Lower lobe of right lung (tissue), 2 donors: ENCODE data around the gene DEAF1. TPM values are rescaled to one million over a fixed set of nuclear protein-coding genes. Genes with fewer than 3 reads are reported as not detected.

Experiments
- ATAC-seq, 2 donors: fragments of 200-7000 bp; cut with Tn5 transposase; one replicate each; pipeline ENCODE4 v1.9.1; 2020 to 2022; ENCODE audit warnings: mild to moderate bottlenecking in 2 of 2, moderate library complexity in 2 of 2
- DNase-seq: peaks from one replicate; pipeline ENCODE4 v3.0.0-alpha.2; 2020
- H3K27ac ChIP-seq: fragments of 200-600 bp; one replicate; pipeline ENCODE4 v1.8.0; 2022
- H3K27me3 ChIP-seq: fragments of 200-600 bp; one replicate; pipeline ENCODE4 v1.8.0; 2022; ENCODE audit warnings: low read depth
- H3K36me3 ChIP-seq: fragments of 200-600 bp; one replicate; pipeline ENCODE4 v1.8.0; 2022; ENCODE audit warnings: mild to moderate bottlenecking
- H3K4me1 ChIP-seq: fragments of 200-600 bp; one replicate; pipeline ENCODE4 v1.8.0; 2022
- H3K4me3 ChIP-seq: fragments of 200-600 bp; one replicate; pipeline ENCODE4 v1.8.0; 2022; ENCODE audit warnings: mild to moderate bottlenecking
- H3K9me3 ChIP-seq: fragments of 200-600 bp; one replicate; pipeline ENCODE4 v1.8.0; 2022
- intact Hi-C: fragments of 100-400 bp; cut with DNase I; formaldehyde crosslinking; loops from one replicate; pipeline ENCODE4 v1.11.0; 2022
- total RNA-seq: library from RNA; stranded (reverse); fragmentation: NEBNext Ultra II Directional; extraction: Animal tissue kit (Norgen Biotek cat#: 25700); gene quantifications from one replicate; pipeline ENCODE4 v1.2.1, GENCODE V29; 2021
- TF ChIP-seq, protein P1 (sequence below): fragments of 200-600 bp; IDR thresholded peaks from one replicate; pipeline ENCODE4 v1.8.0; 2022; ENCODE audit warnings: antibody characterized with exemption, mild to moderate bottlenecking
- donor health status: DM: no; HTN: yes; CAD: no; lungs with severe emphysema.

The DEAF1 gene
- total RNA-seq, 1 donor from 2014 or later: 32.0 TPM

DNA sequence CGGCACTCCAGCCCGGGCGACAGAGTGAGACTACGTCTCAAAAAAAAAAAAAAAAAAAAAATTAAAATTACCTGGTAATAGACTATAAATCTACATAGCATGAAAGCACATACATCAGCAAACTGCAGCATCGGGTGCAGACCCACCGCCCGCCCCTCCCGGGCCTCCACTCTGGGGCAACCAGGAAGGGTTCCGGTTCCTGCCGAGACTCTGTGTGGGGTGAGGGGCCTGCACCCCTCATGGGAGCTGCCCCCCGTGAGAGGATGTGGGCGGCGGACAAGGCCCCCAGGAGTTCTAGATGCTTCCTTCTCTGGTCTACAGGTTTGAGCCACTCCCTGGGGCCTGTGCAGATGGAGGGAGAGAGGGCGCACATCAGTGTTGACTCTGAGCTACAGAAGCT is 48.8 kb downstream of the DEAF1 start:
- intact Hi-C loops: no loop called here
- no peaks in the 10 kb centered on the region for H3K27me3 ChIP-seq
- no peak overlapping the region for H3K27ac ChIP-seq
- H3K4me1 ChIP-seq: no peaks in the 10 kb centered on the region
- ATAC-seq (no peak), DNase-seq (no peak)
- TF ChIP-seq, protein P1, sequence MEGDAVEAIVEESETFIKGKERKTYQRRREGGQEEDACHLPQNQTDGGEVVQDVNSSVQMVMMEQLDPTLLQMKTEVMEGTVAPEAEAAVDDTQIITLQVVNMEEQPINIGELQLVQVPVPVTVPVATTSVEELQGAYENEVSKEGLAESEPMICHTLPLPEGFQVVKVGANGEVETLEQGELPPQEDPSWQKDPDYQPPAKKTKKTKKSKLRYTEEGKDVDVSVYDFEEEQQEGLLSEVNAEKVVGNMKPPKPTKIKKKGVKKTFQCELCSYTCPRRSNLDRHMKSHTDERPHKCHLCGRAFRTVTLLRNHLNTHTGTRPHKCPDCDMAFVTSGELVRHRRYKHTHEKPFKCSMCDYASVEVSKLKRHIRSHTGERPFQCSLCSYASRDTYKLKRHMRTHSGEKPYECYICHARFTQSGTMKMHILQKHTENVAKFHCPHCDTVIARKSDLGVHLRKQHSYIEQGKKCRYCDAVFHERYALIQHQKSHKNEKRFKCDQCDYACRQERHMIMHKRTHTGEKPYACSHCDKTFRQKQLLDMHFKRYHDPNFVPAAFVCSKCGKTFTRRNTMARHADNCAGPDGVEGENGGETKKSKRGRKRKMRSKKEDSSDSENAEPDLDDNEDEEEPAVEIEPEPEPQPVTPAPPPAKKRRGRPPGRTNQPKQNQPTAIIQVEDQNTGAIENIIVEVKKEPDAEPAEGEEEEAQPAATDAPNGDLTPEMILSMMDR: no peak
- peaks cover 31% of the 10 kb centered on the region for H3K36me3 ChIP-seq
- no peaks in the 10 kb centered on the region for H3K9me3 ChIP-seq
- no peak overlapping the region for H3K4me3 ChIP-seq

DNA sequence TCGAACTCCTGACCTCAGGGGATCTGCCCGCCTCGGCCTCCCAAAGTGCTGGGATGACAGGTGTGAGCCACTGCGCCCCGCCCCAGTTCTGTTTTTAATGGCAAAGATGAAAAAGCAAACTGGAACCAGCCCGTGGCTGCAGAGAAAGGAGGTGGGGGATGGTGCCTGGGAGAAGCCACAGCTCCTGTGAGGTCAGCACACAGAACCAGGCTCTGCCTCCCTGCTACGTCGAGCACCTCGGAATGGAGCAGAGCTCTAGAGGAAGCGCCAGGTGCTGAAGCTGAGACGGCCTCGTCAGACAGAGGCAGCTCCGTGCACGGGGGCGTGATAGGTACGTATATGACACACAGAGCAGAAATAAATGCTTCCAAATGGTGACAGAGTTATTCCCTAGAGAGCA is 49.5 kb downstream of the DEAF1 start:
- DNase-seq (no peak), ATAC-seq (no peak)
- no peak overlapping the region for H3K4me3 ChIP-seq
- TF ChIP-seq, protein P1: no peak
- H3K27ac ChIP-seq: no peak overlapping the region
- no peaks in the 10 kb centered on the region for H3K4me1 ChIP-seq
- intact Hi-C loops: no loop called here
- peaks cover 27% of the 10 kb centered on the region for H3K36me3 ChIP-seq
- no peaks in the 10 kb centered on the region for H3K9me3 ChIP-seq
- H3K27me3 ChIP-seq: no peaks in the 10 kb centered on the region

DNA sequence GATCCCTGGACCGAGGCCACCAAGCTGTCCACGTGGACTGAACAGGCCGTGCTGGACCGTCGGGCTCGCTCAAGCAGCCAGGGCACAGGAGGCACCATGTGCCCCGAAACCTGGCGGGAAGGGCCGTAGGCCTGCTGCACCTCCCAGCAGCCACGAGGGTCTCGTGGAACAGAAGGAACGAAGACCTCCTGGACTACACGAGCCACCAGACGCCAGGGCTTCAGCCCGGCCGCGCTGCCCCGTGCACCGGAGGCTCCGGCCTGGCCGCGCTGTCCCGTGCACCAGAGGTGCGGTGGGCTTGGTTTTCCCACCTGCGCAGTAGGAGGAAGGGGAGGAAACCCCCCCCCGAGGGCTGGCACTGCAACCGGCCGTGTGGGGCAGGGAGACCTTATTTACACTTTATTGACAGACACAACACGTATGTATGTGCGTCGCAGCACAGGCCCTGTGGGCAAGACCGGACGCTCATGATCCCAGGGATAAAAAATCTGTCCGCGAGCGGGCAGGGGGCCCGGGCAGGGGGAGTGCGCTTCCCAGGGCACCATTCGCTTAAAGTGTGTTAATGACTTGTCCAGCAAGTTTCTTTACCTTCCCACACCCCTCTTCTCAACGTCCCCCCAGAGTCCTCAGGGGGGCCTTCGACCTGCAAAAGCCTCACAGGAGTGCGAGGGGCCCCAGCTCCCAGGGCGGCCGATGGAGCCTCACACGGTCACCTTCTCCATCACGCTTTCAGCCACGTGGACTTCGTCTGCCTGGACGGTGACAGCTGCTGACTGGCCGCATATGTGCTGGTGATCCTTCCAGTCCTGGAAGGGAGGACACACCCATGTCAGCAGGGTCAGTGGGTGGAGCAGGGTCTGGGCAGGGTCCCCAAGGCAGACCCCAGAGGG is 50.9 kb downstream of the DEAF1 start:
- Histone ChIP-seq H3K27me3 (peaks cover 2% of the 10 kb centered on the region), H3K9me3 (no peaks in the 10 kb centered on the region), H3K4me1 (peaks cover 2% of the 10 kb centered on the region), H3K4me3 (no peak overlapping the region), H3K27ac (no peak overlapping the region), H3K36me3 (peaks cover 27% of the 10 kb centered on the region)
- TF ChIP-seq, protein P1: no peak
- no peak for DNase-seq
- ATAC-seq: no peak
- intact Hi-C loops: no loop called here

DNA sequence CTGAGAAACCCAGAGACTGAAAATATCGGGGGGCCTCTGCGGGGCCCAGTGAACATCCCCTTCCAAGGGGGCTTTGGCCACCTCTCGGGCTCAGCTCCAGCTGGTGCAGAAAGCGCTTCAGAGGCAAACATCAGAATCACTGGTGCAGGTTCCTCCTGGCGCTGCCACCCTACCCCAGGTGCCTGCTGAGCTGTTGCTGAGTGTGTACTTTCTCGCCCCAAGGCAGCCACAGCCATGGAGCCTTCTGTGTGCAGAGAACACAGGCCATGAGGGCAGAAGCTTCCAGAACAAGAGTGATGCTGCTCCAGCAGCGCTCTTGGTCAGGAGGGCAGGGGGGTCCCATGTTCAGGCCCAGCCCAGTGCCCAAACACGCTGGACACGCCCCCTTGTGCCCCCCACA is 51.7 kb downstream of the DEAF1 start:
- DNase-seq: no peak
- H3K36me3 ChIP-seq: peaks cover 27% of the 10 kb centered on the region
- no peak for ATAC-seq
- H3K4me1 ChIP-seq: peaks cover 5% of the 10 kb centered on the region
- peaks cover 9% of the 10 kb centered on the region for H3K27me3 ChIP-seq
- H3K4me3 ChIP-seq: no peak overlapping the region
- intact Hi-C loops: no loop called here
- H3K9me3 ChIP-seq: no peaks in the 10 kb centered on the region
- TF ChIP-seq, protein P1: no peak
- H3K27ac ChIP-seq: no peak overlapping the region

DNA sequence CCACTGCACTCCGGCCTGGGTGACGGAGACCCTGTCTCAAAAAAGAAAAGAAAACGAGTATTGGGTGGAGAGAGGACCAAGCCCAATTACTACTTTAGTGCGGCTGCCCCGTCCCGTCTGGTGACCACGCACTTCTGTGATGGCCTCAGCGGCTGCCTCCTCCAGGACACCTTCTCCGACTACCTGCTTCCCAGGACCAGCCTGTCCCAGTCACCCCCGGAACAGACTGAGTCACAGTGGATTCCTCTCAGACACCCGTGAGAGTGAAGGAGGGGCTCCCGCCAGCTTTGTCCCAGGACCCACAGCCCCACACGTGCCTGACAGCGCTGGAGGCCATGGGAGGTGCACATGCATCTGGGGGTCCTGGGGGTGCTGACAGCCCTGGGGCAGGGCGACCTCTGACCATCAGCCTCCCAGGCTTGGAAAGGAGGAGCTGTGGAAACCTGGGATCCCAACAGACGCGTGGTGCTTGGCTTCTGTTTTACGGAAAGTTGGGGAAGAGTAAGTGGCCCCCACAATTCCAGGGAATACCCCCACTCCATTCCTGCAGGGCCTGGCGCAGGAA is 53.1 kb downstream of the DEAF1 start:
- peaks cover 12% of the 10 kb centered on the region for H3K4me1 ChIP-seq
- H3K4me3 ChIP-seq: no peak overlapping the region
- H3K27me3 ChIP-seq: peaks cover 22% of the 10 kb centered on the region
- H3K9me3 ChIP-seq: no peaks in the 10 kb centered on the region
- DNase-seq: no peak
- intact Hi-C loops: no loop called here
- peaks cover 27% of the 10 kb centered on the region for H3K36me3 ChIP-seq
- no peak for ATAC-seq
- no peak overlapping the region for H3K27ac ChIP-seq
- TF ChIP-seq, protein P1: no peak
